GM23338 (cell line): Measurements from ENCODE around the gene RELN. TPM values are rescaled to one million over a fixed set of nuclear protein-coding genes. Genes with fewer than 3 reads are reported as not detected.
"Not testable (repeated sequence)": the region's sequence is repeated elsewhere in the genome, so short reads cannot be mapped to it uniquely, and the experiment has no call there.

Source experiments
- ATAC-seq: fragments of 200-7000 bp; cut with Tn5 transposase; 3 replicates; pipeline ENCODE4 v1.9.1; 2020
- DNase-seq: peaks from one replicate; pipeline ENCODE4 v3.0.0-alpha.2; 2015; ENCODE audit warnings: low spot score
- H2AFZ ChIP-seq: fragments of 200-600 bp; sonication (generic); 2 replicates; pipeline ENCODE4 v1.8.0; 2016; ENCODE audit warnings: antibody characterized with exemption, mild to moderate bottlenecking, moderate library complexity
- H3F3A ChIP-seq: fragments of 200-600 bp; sonication (generic); replicated peaks from 2 replicates; pipeline ENCODE4 v1.8.0; 2017; ENCODE audit warnings: antibody characterized with exemption, mixed run types, low read depth
- H3K27ac ChIP-seq: fragments of 200-600 bp; sonication (generic); 2 replicates; pipeline ENCODE4 v1.6.1; 2016; ENCODE audit warnings: low read depth
- H3K27me3 ChIP-seq: fragments of 200-600 bp; sonication (generic); 2 replicates; pipeline ENCODE4 v1.8.0; 2016; ENCODE audit warnings: mild to moderate bottlenecking, mixed run types, moderate library complexity; ENCODE audit not compliant: insufficient read depth
- H3K36me3 ChIP-seq: fragments of 200-600 bp; sonication (generic); 2 replicates; pipeline ENCODE4 v1.8.0; 2016; ENCODE audit warnings: mild to moderate bottlenecking; ENCODE audit not compliant: insufficient read depth
- H3K4me1 ChIP-seq: fragments of 200-600 bp; sonication (generic); 2 replicates; pipeline ENCODE4 v1.8.0; 2016; ENCODE audit warnings: mild to moderate bottlenecking, moderate library complexity; ENCODE audit not compliant: insufficient read depth
- H3K4me2 ChIP-seq: fragments of 200-600 bp; sonication (generic); 2 replicates; pipeline ENCODE4 v1.7.1; 2017; ENCODE audit warnings: mixed run types
- H3K4me3 ChIP-seq: fragments of 200-600 bp; sonication (generic); 2 replicates; pipeline ENCODE4 v1.6.1; 2016; ENCODE audit warnings: mixed run types
- H3K79me2 ChIP-seq: fragments of 200-600 bp; sonication (generic); replicated peaks from 2 replicates; pipeline ENCODE4 v1.8.0; 2017; ENCODE audit warnings: mild to moderate bottlenecking; ENCODE audit not compliant: insufficient read depth
- H3K9me2 ChIP-seq: fragments of 200-600 bp; sonication (generic); 2 replicates; pipeline ENCODE4 v1.8.0; 2017; ENCODE audit not compliant: insufficient read depth
- H4K20me1 ChIP-seq: fragments of 200-600 bp; sonication (generic); replicated peaks from 2 replicates; pipeline ENCODE4 v1.8.0; 2017; ENCODE audit warnings: mild to moderate bottlenecking; ENCODE audit not compliant: insufficient read depth
- H3K27ac Mint-ChIP-seq: 2 replicates; pipeline ENCODE4 v1.8.0; 2020; ENCODE audit warnings: inconsistent platforms, mild to moderate bottlenecking, moderate library complexity, mixed read lengths
- H3K27me3 Mint-ChIP-seq: 3 replicates; pipeline ENCODE4 v1.8.0; 2022; ENCODE audit warnings: low read depth, mild to moderate bottlenecking, moderate library complexity, mixed read lengths, inconsistent platforms; ENCODE audit not compliant: insufficient read depth, poor library complexity
- H3K36me3 Mint-ChIP-seq: 3 replicates; pipeline ENCODE4 v1.8.0; 2021; ENCODE audit warnings: low read depth, mild to moderate bottlenecking, inconsistent platforms, moderate library complexity, mixed read lengths
- H3K4me1 Mint-ChIP-seq: 3 replicates; pipeline ENCODE4 v1.8.0; 2020; ENCODE audit warnings: mild to moderate bottlenecking, inconsistent platforms, mixed read lengths
- H3K4me3 Mint-ChIP-seq: 3 replicates; pipeline ENCODE4 v1.8.0; 2021; ENCODE audit warnings: moderate library complexity, mild to moderate bottlenecking, inconsistent platforms, mixed read lengths
- H3K9me3 Mint-ChIP-seq: 3 replicates; pipeline ENCODE4 v1.8.0; 2020; ENCODE audit warnings: moderate library complexity, mild to moderate bottlenecking, inconsistent platforms, mixed read lengths
- ETS1 ChIP-seq: IDR thresholded peaks from 2 replicates; pipeline ENCODE4 v1.6.1; 2016; ENCODE audit warnings: antibody characterized with exemption
- EZH2 ChIP-seq: fragments of 200-600 bp; sonication (generic); IDR thresholded peaks from one replicate; pipeline ENCODE4 v1.8.0; 2017; ENCODE audit warnings: antibody characterized with exemption, mild to moderate bottlenecking, low read depth; ENCODE audit not compliant: unreplicated experiment
- JUNB ChIP-seq: IDR thresholded peaks from one replicate; pipeline ENCODE4 v1.6.1; 2016; ENCODE audit warnings: antibody characterized with exemption; ENCODE audit not compliant: unreplicated experiment
- POLR2AphosphoS5 ChIP-seq: IDR thresholded peaks from 2 replicates; pipeline ENCODE4 v1.6.1; 2016; ENCODE audit warnings: antibody characterized with exemption, low read depth
- REST ChIP-seq: IDR thresholded peaks from one replicate; pipeline ENCODE4 v1.6.1; 2018; ENCODE audit warnings: antibody characterized with exemption; ENCODE audit not compliant: unreplicated experiment
- STAT1 ChIP-seq: IDR thresholded peaks from one replicate; pipeline ENCODE4 v1.6.1; 2016; ENCODE audit warnings: antibody characterized with exemption; ENCODE audit not compliant: unreplicated experiment
- ZNF331 ChIP-seq: fragments of 250-450 bp; sonication (Bioruptor Pico); IDR thresholded peaks from 2 replicates; pipeline ENCODE4 v1.5.0; 2020; ENCODE audit warnings: low read depth, mild to moderate bottlenecking, moderate library complexity
- polyA plus RNA-seq: library from polyadenylated mRNA; unstranded; fragments of >200 nt; fragmentation: Nextera tagmentation; extraction: Ambion mirVana; gene quantifications from 2 replicates; pipeline ENCODE4 v1.2.1, GENCODE V29; 2016
- total RNA-seq: library from RNA; depleted of rRNA; stranded (reverse); fragments of >200 nt; shearing (Covaris generic); gene quantifications from 2 replicates; pipeline ENCODE4 v1.2.3, GENCODE V29; 2014

Gene RELN
- total and polyA plus RNA-seq, 2 experiments from 2014 or later: 0.10 to 0.76 TPM

GRCh38 chr7:103781409-103781808, 208.0 kb downstream of the RELN start:
- TF ChIP-seq ZNF331 (CRISPR knock-in tag) (no peak), REST (no peak), ETS1 (no peak), EZH2 (no peak), POLR2AphosphoS5 (no peak), JUNB (no peak), STAT1 (no peak)
- no peak for ATAC-seq
- H3K79me2 ChIP-seq: no peaks in the 10 kb centered on the region

GRCh38 chr7:103780561-103780960, 208.9 kb downstream of the RELN start:
- H3K4me1 Mint-ChIP-seq, H3K36me3 Mint-ChIP-seq, H2AFZ ChIP-seq, H3K27me3 Mint-ChIP-seq, ATAC-seq, H3K9me3 Mint-ChIP-seq, H3F3A ChIP-seq, H3K4me3 ChIP-seq, H4K20me1 ChIP-seq, H3K4me1 ChIP-seq, H3K27ac ChIP-seq, DNase-seq, H3K4me3 Mint-ChIP-seq, H3K27me3 ChIP-seq, H3K79me2 ChIP-seq, H3K27ac Mint-ChIP-seq, H3K4me2 ChIP-seq, H3K36me3 ChIP-seq, H3K9me2 ChIP-seq: not testable (repeated sequence)

More at GRCh38 chr7:103781409-103781808, 208.0 kb downstream of the RELN start:
- no peaks in the 10 kb centered on the region for H3K9me3 Mint-ChIP-seq
- H3K4me1 Mint-ChIP-seq: peaks cover 5% of the 10 kb centered on the region; the same call in 1 of the 3 replicates
- no peak overlapping the region for H3K27ac Mint-ChIP-seq
- no peaks in the 10 kb centered on the region for H4K20me1 ChIP-seq
- no peak for DNase-seq
- H3K4me3 Mint-ChIP-seq: no peak overlapping the region
- H3K36me3 Mint-ChIP-seq: no peaks in the 10 kb centered on the region
- H3K27ac ChIP-seq: no peak overlapping the region
- H3F3A ChIP-seq: no peaks in the 10 kb centered on the region
- H3K9me2 ChIP-seq: no peaks in the 10 kb centered on the region
- H3K36me3 ChIP-seq: no peaks in the 10 kb centered on the region
- no peaks in the 10 kb centered on the region for H3K4me1 ChIP-seq
- H3K27me3 ChIP-seq: no peaks in the 10 kb centered on the region
- H3K27me3 Mint-ChIP-seq: peaks cover 2% of the 10 kb centered on the region
- H2AFZ ChIP-seq: no peak overlapping the region
- H3K4me3 ChIP-seq: no peak overlapping the region
- no peak overlapping the region for H3K4me2 ChIP-seq
